Hematopoietic multipotent progenitor cell treated with erythropoietin and hydrocortisone succinate and interleukin-3 and kit ligand, for 15 days (in vitro differentiated cells): ENCODE measurements around the gene EXOSC7.

Experiments used
- DNase-seq: peaks from one replicate; pipeline ENCODE4 v3.0.0-alpha.2; 2015; ENCODE audit warnings: low spot score

The EXOSC7 gene

DNA sequence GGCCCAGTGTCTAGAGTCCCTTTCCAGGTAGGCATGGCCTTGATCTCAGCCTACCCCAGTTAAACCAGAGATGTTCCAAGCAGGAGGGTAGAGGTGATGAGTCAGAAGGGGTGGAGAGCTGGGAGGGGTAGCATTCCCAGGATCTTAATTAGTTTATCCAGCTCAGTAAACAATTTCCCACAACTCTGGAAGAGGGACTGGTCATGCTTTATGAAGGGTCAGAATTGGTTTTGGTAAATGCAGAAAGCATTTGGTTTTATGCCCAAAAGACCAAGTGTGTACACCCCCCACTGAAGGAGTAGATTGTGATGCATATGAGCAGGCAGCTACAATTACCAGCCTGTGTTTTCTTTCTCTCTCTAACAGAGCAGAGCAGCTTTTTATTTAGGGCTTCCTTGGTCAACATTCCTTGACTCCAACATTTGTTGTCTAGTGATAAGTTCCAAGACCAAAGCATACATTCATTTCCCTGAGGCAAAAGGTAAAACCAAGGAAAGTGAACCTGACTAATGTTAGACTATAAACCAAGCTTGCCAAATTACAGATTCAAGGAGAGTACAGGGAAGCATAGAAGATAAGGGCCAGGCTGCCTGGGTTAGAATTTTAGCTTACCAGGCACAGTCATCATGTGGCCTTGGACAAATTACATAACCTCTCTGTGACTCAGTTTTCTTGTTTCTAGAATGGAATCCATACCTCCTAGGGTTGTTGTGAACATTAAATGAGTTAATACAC lies 17.6 kb downstream of the EXOSC7 start:
- DNase-seq, result no peak

DNA sequence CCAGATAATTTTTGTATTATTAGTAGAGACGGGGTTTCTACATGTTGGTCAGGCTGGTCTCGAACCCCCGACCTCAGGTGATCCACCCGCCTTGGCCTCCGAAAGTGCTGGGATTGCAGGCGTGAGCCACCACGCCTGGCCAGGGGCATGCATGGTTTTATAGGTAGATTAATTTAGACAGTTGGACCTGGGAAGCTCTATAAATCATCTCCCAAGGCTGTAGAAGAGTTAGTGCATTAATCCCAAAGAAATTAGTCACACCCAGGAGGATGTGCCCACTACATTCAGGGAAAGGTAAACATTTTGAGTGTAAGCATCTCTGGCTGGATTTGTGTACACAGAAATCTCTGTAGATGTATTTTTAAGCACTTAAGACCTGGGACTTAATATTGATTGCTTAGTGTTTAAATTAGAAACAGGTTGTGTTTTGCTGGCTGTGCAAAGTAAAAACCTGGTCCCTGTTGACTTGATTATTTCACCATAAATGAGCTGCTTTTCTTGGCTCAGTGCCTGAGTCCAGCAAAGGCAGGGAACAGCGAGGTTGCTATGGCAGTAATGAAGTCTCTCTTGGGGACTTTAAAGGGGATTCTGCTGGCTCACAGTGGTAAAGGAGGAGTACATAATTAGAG lies 19.2 kb downstream of the EXOSC7 start:
- no peak for DNase-seq

DNA sequence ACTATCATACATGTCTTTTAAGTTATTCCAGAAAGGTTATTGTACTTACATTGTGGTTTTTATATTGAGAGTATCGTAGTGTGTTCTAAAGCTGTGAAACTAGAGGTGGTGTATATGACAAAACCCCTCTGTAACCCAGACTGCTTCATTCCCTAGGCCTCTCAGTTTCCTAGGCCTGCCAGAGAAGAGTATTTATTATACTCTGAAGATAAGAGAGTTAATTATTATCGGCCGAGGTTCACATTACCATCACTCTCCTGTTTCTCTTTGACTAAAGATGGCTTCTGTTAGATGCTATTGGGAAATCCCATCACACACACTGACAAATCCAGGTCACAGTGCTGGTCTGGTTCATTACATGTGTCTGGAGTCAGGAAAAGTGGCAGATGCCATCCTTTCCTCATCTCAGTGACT lies 20.5 kb downstream of the EXOSC7 start:
- DNase-seq, result no peak

DNA sequence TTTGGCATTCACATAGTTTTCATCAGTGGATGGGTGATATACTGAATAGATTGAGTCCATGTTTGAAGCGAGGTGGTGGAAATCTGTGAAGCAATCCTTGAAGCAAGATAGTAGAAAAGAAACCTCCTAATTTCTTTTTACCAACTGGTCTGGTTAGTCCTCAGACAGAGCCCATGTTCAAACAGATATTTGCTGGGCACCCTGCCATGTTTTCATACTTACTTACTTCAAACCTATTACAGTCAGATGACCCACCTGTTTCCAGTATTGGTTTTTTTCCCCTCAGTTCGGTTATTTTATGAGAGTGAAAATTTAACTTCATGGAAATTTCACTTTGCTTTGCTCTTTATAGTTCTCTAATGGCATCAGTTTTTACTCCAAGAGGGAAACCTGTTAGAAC lies 23.7 kb downstream of the EXOSC7 start:
- no peak for DNase-seq

DNA sequence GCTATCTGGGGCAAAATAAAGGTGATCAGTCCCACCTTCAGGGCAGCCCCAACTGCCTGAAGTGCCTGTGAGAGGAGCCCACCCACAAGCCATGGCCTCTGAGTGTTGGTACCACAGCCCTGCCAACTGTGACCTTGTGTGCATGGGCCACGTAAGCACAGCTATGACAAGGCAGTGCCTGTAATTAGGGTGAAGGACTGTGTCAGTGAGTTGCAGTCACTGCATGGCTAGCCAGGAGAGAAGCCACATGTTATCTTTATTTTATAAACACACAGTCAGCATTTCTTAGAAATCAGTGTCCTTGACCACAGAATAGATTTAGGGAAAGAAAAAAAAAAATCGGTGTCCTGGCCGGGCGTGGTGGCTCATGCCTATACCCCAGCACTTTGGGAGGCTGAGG lies 24.8 kb downstream of the EXOSC7 start:
- no peak for DNase-seq

DNA sequence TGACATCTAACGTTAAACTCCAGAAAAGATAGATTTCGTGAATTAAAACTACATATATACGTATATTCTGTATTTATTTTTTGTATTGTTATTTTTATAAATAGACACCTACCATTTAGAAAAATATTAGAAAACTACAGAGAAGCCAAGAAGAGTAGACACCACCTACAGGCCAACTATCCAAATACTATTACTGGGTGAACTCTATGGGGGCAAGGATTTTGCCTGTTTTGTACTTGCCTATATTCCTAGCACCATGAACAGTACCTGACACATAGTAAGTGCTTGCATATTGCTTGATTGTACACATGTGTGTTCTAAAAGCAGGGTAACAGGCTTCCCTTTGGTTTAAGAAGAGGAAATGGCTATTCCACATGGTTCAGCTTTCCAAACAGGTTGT lies 25.7 kb downstream of the EXOSC7 start:
- DNase-seq, result no peak

DNA sequence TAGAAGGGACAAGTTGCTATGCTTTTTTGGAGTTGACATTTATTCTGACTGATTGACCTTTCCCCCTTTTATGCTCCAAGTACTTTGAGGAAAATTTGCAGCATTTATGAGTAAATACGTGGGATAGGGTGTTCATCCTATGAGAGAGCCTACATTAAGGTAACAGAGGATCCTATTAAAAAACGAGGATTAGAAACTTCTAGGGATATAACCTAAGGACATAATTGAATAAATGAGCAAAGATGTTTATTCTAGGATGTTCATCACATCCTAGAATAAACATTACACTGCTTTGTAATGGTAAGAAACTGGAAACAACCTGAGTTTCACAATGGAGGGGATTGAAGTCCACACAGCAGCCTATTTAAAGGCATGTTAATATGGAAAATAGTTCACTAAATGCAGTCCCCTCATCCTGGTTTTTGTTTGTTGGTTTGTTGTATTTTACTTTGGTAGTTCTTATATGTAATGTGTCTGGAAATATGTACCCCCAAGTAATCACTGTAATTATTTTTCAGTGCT lies 26.2 kb downstream of the EXOSC7 start:
- DNase-seq, result no peak

DNA sequence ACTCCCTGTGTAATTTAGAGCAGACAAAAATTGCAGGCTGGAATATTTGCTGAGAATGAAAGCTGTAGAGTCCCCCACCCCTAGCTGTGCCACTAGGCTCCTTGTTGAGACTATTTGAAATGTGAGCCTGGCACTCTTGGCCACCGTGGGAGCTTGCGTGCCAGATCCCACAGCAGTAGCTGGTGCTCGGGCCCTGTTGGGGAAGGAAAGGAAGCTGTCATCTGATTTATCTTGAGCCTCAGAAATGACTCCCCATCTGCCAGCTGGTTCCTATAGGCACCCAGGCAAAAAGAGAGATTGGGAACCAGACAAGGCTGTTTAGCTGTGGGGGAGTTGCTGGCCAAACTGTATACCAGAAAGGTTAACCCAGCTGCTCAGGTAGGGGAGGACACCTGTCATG lies 26.7 kb downstream of the EXOSC7 start:
- no peak for DNase-seq

DNA sequence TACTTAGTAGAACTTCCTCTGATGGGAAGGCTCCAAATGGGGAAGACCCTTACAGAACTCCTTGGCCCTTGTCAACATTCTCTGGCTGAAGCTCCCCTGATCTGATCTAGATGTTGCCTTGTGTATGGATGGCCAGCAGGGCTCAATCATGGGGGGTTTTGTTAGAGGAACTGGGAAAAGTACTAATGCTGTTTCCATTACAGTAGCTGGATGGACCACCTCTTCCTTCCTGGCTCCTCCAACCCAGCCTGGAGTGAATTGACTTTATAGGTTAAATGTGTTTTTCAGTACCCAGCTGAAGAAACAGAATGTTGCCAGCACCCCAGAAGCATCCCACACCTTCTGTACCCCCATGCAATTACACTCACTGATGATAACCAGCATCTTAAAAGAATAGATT lies 27.4 kb downstream of the EXOSC7 start:
- no peak for DNase-seq

DNA sequence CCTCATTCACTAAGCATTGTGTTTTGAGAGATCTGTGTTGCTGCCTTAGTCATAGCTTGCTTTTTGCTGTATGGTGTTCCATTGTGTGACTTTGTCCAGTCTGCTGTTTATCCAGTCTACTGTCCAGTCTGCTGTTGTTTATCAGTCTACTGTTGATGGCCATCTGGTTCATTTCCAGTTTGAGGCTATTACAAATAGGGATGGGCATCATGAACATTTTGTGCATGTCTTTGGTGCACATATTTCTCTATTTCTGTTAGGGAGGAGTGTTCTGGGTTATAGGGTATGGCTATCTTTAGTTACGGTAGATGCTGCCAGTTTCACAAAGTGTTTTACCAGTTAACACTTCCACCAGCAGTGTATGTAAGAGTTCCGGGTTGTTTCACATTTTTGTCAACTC lies 27.8 kb downstream of the EXOSC7 start:
- DNase-seq, result no peak

DNA sequence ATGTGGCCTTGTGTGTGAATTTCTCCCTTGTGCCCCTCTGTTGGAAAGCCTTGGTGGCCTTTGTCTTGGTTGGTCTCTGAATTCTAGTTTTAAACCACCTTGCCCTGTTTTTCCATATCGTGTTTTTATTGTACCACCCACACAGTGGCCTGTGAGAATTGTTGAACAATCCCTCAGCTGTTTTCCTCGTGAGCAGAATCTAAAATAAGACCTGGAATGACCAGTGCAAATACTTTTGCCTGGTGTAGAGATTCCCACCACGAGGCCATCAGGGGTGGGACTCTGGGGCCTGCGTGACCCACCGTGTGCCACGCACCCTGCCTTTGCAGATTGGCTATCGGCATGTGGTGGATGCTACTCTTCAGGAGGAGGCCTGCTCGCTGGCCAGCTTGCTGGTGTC lies 31.0 kb downstream of the EXOSC7 start:
- DNase-seq, result no peak

DNA sequence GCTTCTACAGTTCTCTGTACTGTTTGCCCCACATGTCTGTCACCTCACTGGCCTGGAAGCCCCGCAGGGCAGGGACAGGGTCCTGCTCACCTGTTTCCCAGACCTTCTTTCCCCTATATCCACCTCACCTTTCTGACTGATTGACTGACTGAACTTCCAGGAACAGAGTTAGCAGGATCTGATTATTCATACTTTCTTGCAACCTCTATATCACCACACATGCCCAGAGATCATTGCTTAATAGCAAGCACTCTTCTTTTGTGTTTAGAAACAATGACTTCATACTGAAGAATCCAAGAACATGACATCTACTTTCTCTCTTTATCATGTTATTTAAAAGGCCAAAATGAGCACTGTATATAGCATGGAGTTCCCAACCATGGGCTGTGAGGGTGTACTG lies 32.1 kb downstream of the EXOSC7 start:
- DNase-seq, result no peak

DNA sequence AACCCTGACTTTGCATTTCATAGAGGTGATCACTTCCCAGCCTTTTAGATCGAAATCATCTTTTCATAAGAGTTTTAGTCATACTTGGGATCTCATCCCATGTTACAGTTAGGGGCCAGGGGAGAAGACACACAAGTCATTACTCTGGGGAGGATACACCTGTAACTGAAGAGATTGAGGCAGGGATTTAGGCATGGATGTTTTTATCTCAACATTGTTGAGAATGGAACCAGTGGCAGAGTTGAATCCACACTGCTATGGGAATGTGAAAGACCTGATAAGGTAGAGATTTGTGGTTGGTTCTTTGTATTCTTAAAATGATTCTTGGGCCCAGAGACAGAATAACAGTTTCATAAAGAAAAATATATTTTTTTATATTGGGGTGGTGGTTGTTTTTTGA lies 33.8 kb downstream of the EXOSC7 start:
- DNase-seq, result no peak

DNA sequence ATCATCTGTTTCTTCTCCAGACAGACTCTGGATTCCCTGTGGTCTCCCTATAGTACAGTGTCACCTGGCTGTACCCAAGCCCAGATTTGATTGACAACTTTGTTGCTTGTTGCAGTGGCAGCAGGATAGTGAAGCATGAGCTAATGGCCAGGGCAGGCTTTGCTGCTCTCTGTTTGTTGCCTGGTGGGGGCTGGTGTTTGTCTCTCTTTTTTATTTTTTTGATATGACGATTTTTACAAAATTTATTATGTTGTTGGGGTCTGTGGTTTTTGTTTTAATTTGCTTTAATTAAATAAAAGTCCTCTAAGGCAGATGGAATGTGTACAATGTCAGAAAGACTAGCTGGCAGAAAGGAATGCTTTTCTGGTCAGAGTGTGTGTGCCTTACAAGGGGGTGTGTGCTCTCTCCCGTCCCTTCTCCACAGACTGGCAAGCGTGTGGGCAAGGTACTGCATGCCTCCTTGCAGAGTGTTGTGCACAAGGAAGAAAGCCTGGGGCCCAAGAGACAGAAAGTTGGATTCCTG lies 34.8 kb downstream of the EXOSC7 start:
- DNase-seq, result no peak

DNA sequence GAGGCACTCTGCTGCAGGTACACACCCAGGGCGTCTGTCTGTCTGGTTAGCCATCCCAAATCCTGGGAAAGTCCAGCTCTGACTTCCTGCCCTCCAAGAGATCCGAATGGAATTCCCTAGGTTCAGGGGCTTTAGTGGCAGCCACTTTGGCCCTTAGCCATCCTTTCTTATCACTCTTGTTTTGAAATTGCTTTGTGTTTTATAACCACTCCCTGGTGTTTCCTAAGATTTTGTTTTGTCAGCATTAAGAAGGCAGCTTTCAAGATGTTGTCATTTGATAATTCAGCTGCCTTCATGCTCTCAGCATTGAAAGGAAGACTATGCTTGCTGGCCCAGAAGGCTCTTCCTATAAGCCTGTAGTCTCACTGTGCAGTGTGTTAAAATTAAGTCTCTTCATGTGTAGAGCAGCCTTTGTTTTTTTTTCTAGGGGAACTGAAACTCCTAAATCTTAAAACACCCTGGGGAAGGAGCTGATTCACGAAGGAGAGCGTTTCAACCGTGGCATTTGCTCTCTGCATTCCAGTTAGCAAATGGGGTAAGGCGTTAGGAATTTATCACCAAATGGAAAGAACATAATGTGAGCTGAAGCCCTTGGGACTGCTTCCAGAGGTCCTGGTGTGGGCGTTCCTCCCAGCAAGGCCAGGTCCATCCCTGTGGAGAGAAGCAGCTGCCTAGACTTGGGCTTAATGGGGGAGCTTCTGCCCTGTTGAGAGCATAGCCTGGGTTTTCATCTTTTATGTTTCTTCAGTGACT lies 35.9 kb downstream of the EXOSC7 start:
- DNase-seq, result no peak

DNA sequence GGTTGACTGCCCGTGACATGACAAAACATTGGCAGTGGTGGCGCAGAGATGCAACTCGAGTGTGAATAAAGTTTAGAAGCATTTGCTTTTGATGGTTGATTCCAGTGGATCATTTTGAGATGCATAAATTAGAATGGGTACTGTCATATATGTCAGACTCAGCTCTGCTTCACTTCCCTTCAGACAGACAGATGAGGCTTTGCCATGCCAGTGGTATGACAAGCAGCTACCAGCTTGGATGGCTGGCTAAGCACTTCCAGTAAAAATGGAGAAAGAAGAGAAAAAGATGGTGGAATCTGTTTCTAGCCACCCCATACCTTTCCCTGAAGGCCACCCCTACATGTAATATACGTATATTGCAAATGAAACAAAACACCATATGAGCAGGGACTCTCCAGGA lies 36.5 kb downstream of the EXOSC7 start:
- no peak for DNase-seq

DNA sequence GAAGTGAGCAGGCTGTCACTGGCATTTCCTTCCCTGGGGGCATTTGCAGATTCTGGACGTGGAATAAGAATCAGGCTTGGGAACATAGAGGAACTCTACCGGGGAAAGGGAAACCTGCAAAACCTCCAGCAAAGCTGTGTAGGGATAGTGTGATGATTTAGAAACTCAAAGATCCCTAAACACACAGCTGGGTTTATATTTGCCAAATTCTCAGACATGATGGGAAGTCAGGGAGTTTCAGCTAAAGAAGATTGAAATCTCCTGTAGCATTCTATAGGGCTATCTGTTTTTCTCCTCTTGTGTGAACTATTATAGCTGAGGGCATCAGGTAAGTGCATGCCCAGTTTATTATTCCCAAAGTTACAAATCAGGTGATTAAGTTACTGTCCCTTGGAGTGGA lies 40.9 kb downstream of the EXOSC7 start:
- no peak for DNase-seq

DNA sequence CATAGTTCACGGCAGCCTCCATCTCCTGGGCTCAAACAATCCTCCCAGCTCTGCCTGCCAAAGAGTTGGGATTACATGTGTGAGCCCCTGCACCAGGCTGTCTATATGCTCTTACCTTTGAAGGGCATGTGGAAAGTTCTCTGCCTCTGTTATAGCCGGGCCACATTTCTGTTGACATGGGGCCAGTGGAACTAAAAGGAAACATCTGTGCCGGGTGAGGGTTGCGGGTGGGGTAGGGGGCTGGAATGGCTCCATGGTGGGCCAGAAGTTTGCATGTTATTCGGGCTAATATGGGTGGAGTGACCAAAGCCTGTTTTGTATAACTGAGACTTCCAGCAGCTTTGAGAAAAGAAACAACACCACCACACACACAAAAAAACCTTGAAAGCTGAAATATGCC lies 41.8 kb downstream of the EXOSC7 start:
- DNase-seq, result no peak

DNA sequence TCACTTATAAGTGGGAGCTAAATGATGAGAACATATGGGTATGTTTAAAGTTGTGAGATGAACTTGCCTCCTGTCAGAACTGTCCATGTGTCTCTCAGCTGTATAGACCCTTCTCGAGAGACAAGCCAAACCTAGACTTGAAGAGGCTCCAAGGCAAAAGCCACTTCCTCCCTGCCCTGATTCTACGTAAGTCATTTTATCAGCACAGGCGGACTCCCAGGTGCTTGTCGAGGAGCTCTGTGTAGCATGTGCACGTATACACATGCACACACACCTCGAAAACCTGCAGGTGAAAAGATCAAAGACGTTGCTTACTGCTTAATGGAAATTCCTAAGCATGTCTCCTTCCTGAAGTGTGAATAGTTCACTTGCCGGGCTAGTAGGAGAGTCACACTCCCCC lies 44.5 kb downstream of the EXOSC7 start:
- no peak for DNase-seq

DNA sequence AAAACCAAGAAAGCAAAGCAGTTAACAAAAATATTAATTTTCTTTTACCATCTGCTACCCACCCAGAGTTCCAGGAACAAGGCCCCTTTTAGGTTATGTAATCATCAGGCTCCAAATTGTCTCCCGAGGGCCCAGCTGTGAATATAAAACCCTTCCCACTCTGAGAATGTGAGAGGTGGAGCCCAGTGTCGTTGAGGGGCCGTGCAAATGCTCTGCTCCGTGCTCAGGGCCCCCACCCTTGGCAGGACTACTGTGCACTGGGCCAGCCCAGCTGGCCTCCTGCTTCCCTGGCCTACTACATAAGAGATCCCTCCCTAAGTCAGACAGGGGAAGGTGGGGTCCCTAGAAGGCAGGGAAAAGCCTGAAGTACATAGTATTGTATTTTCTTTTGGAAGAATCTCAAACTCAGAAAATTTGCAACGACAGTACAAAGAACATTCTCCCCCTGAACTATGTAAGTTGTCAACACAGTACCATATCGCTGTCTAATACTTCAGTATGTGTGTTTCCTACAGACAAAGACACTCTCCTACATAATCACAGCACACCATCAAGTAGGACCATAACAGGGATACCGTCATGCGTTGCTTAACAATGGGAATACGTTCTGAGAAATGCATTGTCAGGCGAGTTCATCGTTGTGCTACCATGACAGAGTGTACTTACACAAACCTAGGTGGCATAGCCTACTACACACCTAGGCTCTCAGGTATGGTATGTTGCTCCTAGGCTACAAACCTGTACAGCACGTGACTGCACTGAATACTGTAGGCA lies 45.7 kb downstream of the EXOSC7 start:
- no peak for DNase-seq

DNA sequence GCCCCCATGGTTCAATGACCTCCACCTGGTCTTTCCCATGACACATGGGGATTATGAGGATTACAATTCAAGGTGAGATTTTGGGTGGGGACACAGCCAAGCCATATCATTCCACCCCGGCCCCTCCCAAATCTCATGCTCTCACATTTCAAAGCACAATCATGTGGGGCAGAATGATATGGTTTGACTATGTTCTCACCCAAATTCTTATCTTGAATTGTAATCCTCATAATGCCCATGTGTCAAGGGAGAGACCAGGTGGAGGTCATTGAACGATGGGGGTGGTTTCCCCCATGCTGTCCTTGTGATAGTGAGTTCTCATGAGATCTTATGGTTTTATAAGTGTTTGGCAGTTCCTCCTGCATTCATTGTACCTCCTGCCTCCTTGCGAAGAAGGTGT lies 47.6 kb downstream of the EXOSC7 start:
- no peak for DNase-seq
